GM12874 (cell line): ENCODE measurements around the gene PSMA5.

Experiments
- CTCF ChIP-seq: IDR thresholded peaks from 2 replicates; pipeline ENCODE4 v1.5.1; 2011; ENCODE audit warnings: low read depth, mild to moderate bottlenecking, control low read depth, low read length, moderate library complexity; ENCODE audit not compliant: insufficient read depth

PSMA5 gene

GRCh38 chr1:109393617-109394233 is 32.5 kb downstream of the PSMA5 start:
- no peak for TF ChIP-seq CTCF

- no peak for TF ChIP-seq CTCF
Measured at GRCh38 chr1:109392788-109393616, 33.2 kb downstream of the PSMA5 start.

- TF ChIP-seq CTCF = no peak
Measured at GRCh38 chr1:109392037-109392787, 34.0 kb downstream of the PSMA5 start.

GRCh38 chr1:109391626-109392025 is 34.6 kb downstream of the PSMA5 start:
- no peak for TF ChIP-seq CTCF

GRCh38 chr1:109391157-109391556 is 35.1 kb downstream of the PSMA5 start:
- TF ChIP-seq CTCF = no peak

GRCh38 chr1:109389638-109390341 is 36.5 kb downstream of the PSMA5 start:
- TF ChIP-seq CTCF = no peak
